Trophoblast cell (in vitro differentiated cells and primary cell): Measurements from ENCODE around the gene MAGED4. TPM values are rescaled to one million over a fixed set of nuclear protein-coding genes. Genes with fewer than 3 reads are reported as not detected.
"Not testable (repeated sequence)": the region's sequence is repeated elsewhere in the genome, so short reads cannot be mapped to it uniquely, and the experiment has no call there.

Experiments used
- DNase-seq, 2 donors: peaks; one replicate each; pipeline ENCODE4 v3.0.0-alpha.2; 2016
- H2AFZ ChIP-seq: 2 replicates; pipeline ENCODE4 v1.6.1; 2013; ENCODE audit warnings: low read length, moderate library complexity, mild to moderate bottlenecking; ENCODE audit not compliant: insufficient read depth, poor library complexity
- H2AK5ac ChIP-seq: 2 replicates; pipeline ENCODE4 v1.6.1; 2013; ENCODE audit warnings: mild to moderate bottlenecking, low read length
- H2BK120ac ChIP-seq: 2 replicates; pipeline ENCODE4 v1.6.1; 2013; ENCODE audit warnings: low read length, mild to moderate bottlenecking, moderate library complexity; ENCODE audit not compliant: insufficient read depth, poor library complexity
- H2BK12ac ChIP-seq: 2 replicates; pipeline ENCODE4 v1.6.1; 2013; ENCODE audit warnings: mild to moderate bottlenecking, low read length, moderate library complexity
- H2BK5ac ChIP-seq: 2 replicates; pipeline ENCODE4 v1.6.1; 2013; ENCODE audit warnings: low read length, low read depth, moderate library complexity, mild to moderate bottlenecking; ENCODE audit not compliant: poor library complexity
- H3K14ac ChIP-seq: 2 replicates; pipeline ENCODE4 v1.6.1; 2013; ENCODE audit warnings: mild to moderate bottlenecking, low read length
- H3K18ac ChIP-seq: 2 replicates; pipeline ENCODE4 v1.6.1; 2013; ENCODE audit warnings: mild to moderate bottlenecking, low read length
- H3K23ac ChIP-seq: 2 replicates; pipeline ENCODE4 v1.6.1; 2013; ENCODE audit warnings: low read length
- H3K27ac ChIP-seq: 2 replicates; pipeline ENCODE4 v1.5.1; 2013; ENCODE audit warnings: low read depth, mild to moderate bottlenecking, inconsistent platforms, low read length, moderate library complexity
- H3K27me3 ChIP-seq: 2 replicates; pipeline ENCODE4 v1.6.1; 2013; ENCODE audit warnings: inconsistent platforms, mild to moderate bottlenecking, low read length, moderate library complexity; ENCODE audit not compliant: insufficient read depth
- H3K36me3 ChIP-seq, 2 experiments: 1 replicate in 1 of 2; 2 replicates in 1 of 2; pipeline ENCODE4 v1.6.1; 2013; ENCODE audit warnings: low read length in 2 of 2, mild to moderate bottlenecking in 2 of 2, moderate library complexity in 1 of 2; ENCODE audit not compliant: insufficient read depth in 2 of 2, control insufficient read depth in 1 of 2
- H3K4ac ChIP-seq: 2 replicates; pipeline ENCODE4 v1.6.1; 2013; ENCODE audit warnings: low read depth, mild to moderate bottlenecking, low read length, moderate library complexity
- H3K4me1 ChIP-seq, 2 experiments: 1 replicate in 1 of 2; 2 replicates in 1 of 2; pipeline ENCODE4 v1.6.1; 2013; ENCODE audit warnings: low read length in 2 of 2, mild to moderate bottlenecking in 2 of 2, moderate library complexity in 1 of 2; ENCODE audit not compliant: insufficient read depth in 2 of 2, control insufficient read depth in 1 of 2
- H3K4me2 ChIP-seq: 2 replicates; pipeline ENCODE4 v1.6.1; 2013; ENCODE audit warnings: inconsistent platforms, mild to moderate bottlenecking, low read length, moderate library complexity
- H3K4me3 ChIP-seq: 2 replicates; pipeline ENCODE4 v1.5.1; 2013; ENCODE audit warnings: mild to moderate bottlenecking, low read depth, low read length, inconsistent platforms
- H3K79me1 ChIP-seq: one replicate; pipeline ENCODE4 v1.6.1; 2013; ENCODE audit warnings: low read length
- H3K79me2 ChIP-seq: 2 replicates; pipeline ENCODE4 v1.6.1; 2013; ENCODE audit warnings: low read length, mild to moderate bottlenecking; ENCODE audit not compliant: control insufficient read depth, insufficient read depth, poor library complexity
- H3K9ac ChIP-seq: 2 replicates; pipeline ENCODE4 v1.6.1; 2013; ENCODE audit warnings: mild to moderate bottlenecking, low read length
- H3K9me3 ChIP-seq: 2 replicates; pipeline ENCODE4 v1.6.1; 2013; ENCODE audit warnings: low read depth, mild to moderate bottlenecking, control low read depth, inconsistent platforms, low read length; ENCODE audit not compliant: insufficient read depth
- H4K12ac ChIP-seq: 2 replicates; pipeline ENCODE4 v1.6.1; 2013; ENCODE audit warnings: low read depth, mild to moderate bottlenecking, low read length, moderate library complexity
- H4K8ac ChIP-seq: 2 replicates; pipeline ENCODE4 v1.6.1; 2013; ENCODE audit warnings: low read depth, mild to moderate bottlenecking, low read length, moderate library complexity
- H4K91ac ChIP-seq: one replicate; pipeline ENCODE4 v1.6.1; 2013; ENCODE audit warnings: low read depth, mild to moderate bottlenecking, low read length, moderate library complexity
- WGBS: extraction: QIAGEN DNeasy Blood & Tissue Kit; methylation state at CpG from one replicate; pipeline ENCODE4 v1.1.7; 2013; ENCODE audit warnings: missing lambda C conversion rate; ENCODE audit not compliant: insufficient read length, insufficient coverage; ENCODE audit errors: extremely low coverage; 5-methylcytosine and 5-hydroxymethylcytosine counted together
- polyA plus RNA-seq: library from polyadenylated mRNA; stranded (reverse); fragments of 200-250 nt; gene quantifications from 2 replicates; pipeline ENCODE4 v1.2.3, GENCODE V29; 2013

Gene MAGED4
- polyA plus RNA-seq = 57.1 and 64.2 TPM in 2 replicates

GRCh38 chrX:52184440-52185077, at the start of gene MAGED4:
Gene MAGED4, plus strand, starts transcription at chrX:52184888. Its CDS starts 1,035 bp downstream, at chrX:52185923.
- H2BK120ac ChIP-seq, H3K4me1 ChIP-seq, H2BK5ac ChIP-seq, H3K27ac ChIP-seq, H3K79me1 ChIP-seq, H3K4me3 ChIP-seq, H3K23ac ChIP-seq, H4K12ac ChIP-seq, H4K91ac ChIP-seq, H3K4ac ChIP-seq, H2AFZ ChIP-seq, H3K27me3 ChIP-seq, H3K79me2 ChIP-seq, H3K9me3 ChIP-seq, H2AK5ac ChIP-seq, H2BK12ac ChIP-seq, H3K14ac ChIP-seq, H3K18ac ChIP-seq, H3K4me2 ChIP-seq, H3K9ac ChIP-seq, H4K8ac ChIP-seq, H3K36me3 ChIP-seq, DNase-seq: not testable (repeated sequence)
- WGBS = no CpG with 5 or more reads among the region's 40 CpGs

- no peak overlapping the region for H4K91ac ChIP-seq
- H3K36me3 ChIP-seq = no peaks in the 10 kb centered on the region
- H3K4me2 ChIP-seq = no peak overlapping the region
- WGBS = no CpG with 5 or more reads among the region's 2 CpGs
- H2AFZ ChIP-seq = no peak overlapping the region
- no peak overlapping the region for H4K12ac ChIP-seq
- no peak overlapping the region for H3K14ac ChIP-seq
- H4K8ac ChIP-seq = no peak overlapping the region
- no peak overlapping the region for H2AK5ac ChIP-seq
- no peak overlapping the region for H2BK12ac ChIP-seq
- no peaks in the 10 kb centered on the region for H3K27me3 ChIP-seq
- no peak for DNase-seq
- H3K23ac ChIP-seq = no peak overlapping the region
- no peaks in the 10 kb centered on the region for H3K79me1 ChIP-seq
- H3K9me3 ChIP-seq = no peaks in the 10 kb centered on the region
- H3K4me3 ChIP-seq = no peak overlapping the region
- H2BK5ac ChIP-seq = no peak overlapping the region
- no peak overlapping the region for H3K9ac ChIP-seq
- no peaks in the 10 kb centered on the region for H3K79me2 ChIP-seq
- H3K4me1 ChIP-seq = no peaks in the 10 kb centered on the region
- H3K27ac ChIP-seq = no peak overlapping the region
- H2BK120ac ChIP-seq = no peak overlapping the region
- H3K4ac ChIP-seq = no peak overlapping the region
- H3K18ac ChIP-seq = no peak overlapping the region
Measured at GRCh38 chrX:52138830-52139544, 45.7 kb upstream of the MAGED4 start.

- Histone ChIP-seq H3K23ac (no peak overlapping the region), H3K36me3 (no peaks in the 10 kb centered on the region), H3K4me2 (no peak overlapping the region), H4K12ac (no peak overlapping the region), H2BK5ac (no peak overlapping the region), H2AFZ (no peak overlapping the region), H3K27me3 (no peaks in the 10 kb centered on the region), H2BK120ac (no peak overlapping the region), H3K79me2 (no peaks in the 10 kb centered on the region), H3K4ac (no peak overlapping the region), H3K18ac (no peak overlapping the region), H4K91ac (no peak overlapping the region), H3K4me3 (no peak overlapping the region), H2AK5ac (no peak overlapping the region), H3K4me1 (no peaks in the 10 kb centered on the region), H3K27ac (no peak overlapping the region), H3K79me1 (no peaks in the 10 kb centered on the region), H2BK12ac (no peak overlapping the region), H4K8ac (no peak overlapping the region), H3K9me3 (no peaks in the 10 kb centered on the region), H3K9ac (no peak overlapping the region), H3K14ac (no peak overlapping the region)
- no peak for DNase-seq
Measured at GRCh38 chrX:52139545-52139895, 45.2 kb upstream of the MAGED4 start.

GRCh38 chrX:52140020-52140419, 44.7 kb upstream of the MAGED4 start:
- Histone ChIP-seq H2AFZ (no peak overlapping the region), H3K4me3 (no peak overlapping the region), H2AK5ac (no peak overlapping the region), H2BK120ac (no peak overlapping the region), H3K79me2 (no peaks in the 10 kb centered on the region), H3K79me1 (no peaks in the 10 kb centered on the region), H4K91ac (no peak overlapping the region), H3K9me3 (no peaks in the 10 kb centered on the region), H3K23ac (no peak overlapping the region), H4K8ac (no peak overlapping the region), H3K27me3 (no peaks in the 10 kb centered on the region), H4K12ac (no peak overlapping the region), H3K9ac (no peak overlapping the region), H3K18ac (no peak overlapping the region), H2BK5ac (no peak overlapping the region), H3K4ac (no peak overlapping the region), H3K4me2 (no peak overlapping the region), H3K4me1 (no peaks in the 10 kb centered on the region), H2BK12ac (no peak overlapping the region), H3K14ac (no peak overlapping the region), H3K27ac (no peak overlapping the region), H3K36me3 (no peaks in the 10 kb centered on the region)
- no peak for DNase-seq
- no CpG with 5 or more reads among the region's 1 CpG for WGBS
